ENCODE measurements around the gene CST6. TPM values are rescaled to one million over a fixed set of nuclear protein-coding genes. Genes with fewer than 3 reads are reported as not detected.
A peak's percentile ranks its signal among the peaks of the same experiment; 100 is the strongest.
"Not testable (repeated sequence)": the region's sequence is repeated elsewhere in the genome, so short reads cannot be mapped to it uniquely, and the experiment has no call there.

The CST6 gene
- total RNA-seq, 1 donor from 2014 or later, result not detected

- Histone ChIP-seq H3K9me3 (replicated peaks) (no peaks in the 10 kb centered on the region), H3K27ac (replicated peaks) (no peak overlapping the region), H3K4me3 (no peak overlapping the region), H3K36me3 (peaks cover 23% of the 10 kb centered on the region), H3K4me1 (peaks cover 13% of the 10 kb centered on the region), H3K27me3 (ENCODE audit: low read depth) (peaks cover 24% of the 10 kb centered on the region)
- TF ChIP-seq CTCF (IDR thresholded peaks at IDR 0.05; ENCODE audit: borderline replicate concordance), result no peak
- intact Hi-C loops (cut with micrococcal nuclease), result no loop called here
- no peak for DNase-seq
These were observed 3.2 kb upstream of the CST6 start for GRCh38 chr11:66008468-66009101.

- H3K36me3 ChIP-seq; H3K27ac ChIP-seq (replicated peaks); intact Hi-C loops (cut with micrococcal nuclease); DNase-seq; H3K9me3 ChIP-seq (replicated peaks); H3K4me1 ChIP-seq; H3K4me3 ChIP-seq: not testable (repeated sequence)
- H3K27me3 ChIP-seq (ENCODE audit: low read depth), result peaks cover 30% of the 10 kb centered on the region
These were observed 1.8 kb upstream of the CST6 start for GRCh38 chr11:66010036-66010435.

- Histone ChIP-seq H3K4me1 (peaks cover 21% of the 10 kb centered on the region), H3K4me3 (peak overlapping the region; percentile 46)
These were observed 496 bp upstream of the CST6 start for GRCh38 chr11:66011239-66011784.

GRCh38 chr11:66012371-66012945 is 650 bp downstream of the CST6 start:
- peaks cover 24% of the 10 kb centered on the region for H3K4me1 ChIP-seq
- H3K27ac ChIP-seq (replicated peaks), result no peak overlapping the region
- DNase-seq, result no peak
- intact Hi-C loops (cut with micrococcal nuclease), result no loop called here
- H3K27me3 ChIP-seq (ENCODE audit: low read depth), result peaks cover 30% of the 10 kb centered on the region
- TF ChIP-seq CTCF (IDR thresholded peaks at IDR 0.05; ENCODE audit: borderline replicate concordance), result no peak
- H3K9me3 ChIP-seq (replicated peaks), result no peaks in the 10 kb centered on the region
- peak overlapping the region; percentile 46 for H3K4me3 ChIP-seq
- H3K36me3 ChIP-seq, result no peaks in the 10 kb centered on the region

More at GRCh38 chr11:66011239-66011784, 496 bp upstream of the CST6 start:
- no peaks in the 10 kb centered on the region for H3K36me3 ChIP-seq
- no peaks in the 10 kb centered on the region for H3K9me3 ChIP-seq (replicated peaks)
- intact Hi-C loops (cut with micrococcal nuclease), result no loop called here
- DNase-seq, result no peak
- peaks cover 30% of the 10 kb centered on the region for H3K27me3 ChIP-seq (ENCODE audit: low read depth)
- no peak for TF ChIP-seq CTCF (IDR thresholded peaks at IDR 0.05; ENCODE audit: borderline replicate concordance)
- no peak overlapping the region for H3K27ac ChIP-seq (replicated peaks)

- Histone ChIP-seq H3K9me3 (replicated peaks) (no peaks in the 10 kb centered on the region), H3K27me3 (ENCODE audit: low read depth) (peaks cover 30% of the 10 kb centered on the region), H3K4me3 (no peak overlapping the region), H3K27ac (replicated peaks) (no peak overlapping the region), H3K4me1 (peaks cover 24% of the 10 kb centered on the region), H3K36me3 (no peaks in the 10 kb centered on the region)
- DNase-seq, result no peak
- intact Hi-C loops (cut with micrococcal nuclease), result no loop called here
- no peak for TF ChIP-seq CTCF (IDR thresholded peaks at IDR 0.05; ENCODE audit: borderline replicate concordance)
These were observed 1.3 kb downstream of the CST6 start for GRCh38 chr11:66012946-66013761.

All from left ventricle myocardium inferior (tissue), 1 donor.